ENCODE results near the gene EEF1G. TPM values are rescaled to one million over a fixed set of nuclear protein-coding genes. Genes with fewer than 3 reads are reported as not detected.
A peak's percentile ranks its signal among the peaks of the same experiment; 100 is the strongest.

Gene EEF1G
- total RNA-seq, 1 experiment from 2014 or later, result 1,667 TPM

GRCh38 chr11:62615521-62615920 is 41.8 kb upstream of the EEF1G start (continued):
- TF ChIP-seq ZNF532 (CRISPR knock-in tag; IDR thresholded peaks at IDR 0.05; ENCODE audit: borderline replicate concordance), result no peak
- TF ChIP-seq ESRRA (CRISPR knock-in tag; IDR thresholded peaks at IDR 0.05; ENCODE audit: borderline replicate concordance), result no peak
- TF ChIP-seq MLX (CRISPR knock-in tag; IDR thresholded peaks at IDR 0.05), result no peak
- no peak for TF ChIP-seq SP1 (CRISPR knock-in tag; conservative IDR thresholded peaks at IDR 0.05)
- no peak for TF ChIP-seq CDX4 (CRISPR knock-in tag; IDR thresholded peaks at IDR 0.05; ENCODE audit: borderline replicate concordance)

GRCh38 chr11:62614275-62614674 is 40.6 kb upstream of the EEF1G start:
- H3K27me3 Mint-ChIP-seq (ENCODE audit: low read depth), result peaks cover 9% of the 10 kb centered on the region; the same call in 1 of the 2 replicates
- H3K27ac Mint-ChIP-seq, result peak overlapping the region; percentile 41; the same call in 1 of the 2 replicates
- no peak for DNase-seq (ENCODE audit: low spot score)
- H3K36me3 Mint-ChIP-seq, result no peaks in the 10 kb centered on the region
- ATAC-seq, result no peak
- H3K9me3 Mint-ChIP-seq, result no peaks in the 10 kb centered on the region
- TF ChIP-seq CREM (CRISPR knock-in tag; IDR thresholded peaks at IDR 0.05) (no peak), NR2C2 (CRISPR knock-in tag; IDR thresholded peaks at IDR 0.05) (no peak), KAT7 (CRISPR knock-in tag; IDR thresholded peaks at IDR 0.05; ENCODE audit: borderline replicate concordance) (no peak), ERG (CRISPR knock-in tag; IDR thresholded peaks at IDR 0.05) (no peak), ZNF232 (CRISPR knock-in tag; IDR thresholded peaks at IDR 0.05) (no peak), CTCF (IDR thresholded peaks at IDR 0.05) (no peak), ELF4 (CRISPR knock-in tag; IDR thresholded peaks at IDR 0.05; ENCODE audit: low read depth) (no peak), OVOL2 (CRISPR knock-in tag; IDR thresholded peaks at IDR 0.05; ENCODE audit: borderline replicate concordance) (no peak), JUN (CRISPR knock-in tag; IDR thresholded peaks at IDR 0.05) (no peak), E2F5 (CRISPR knock-in tag; IDR thresholded peaks at IDR 0.05) (no peak), ZNF138 (CRISPR knock-in tag; conservative IDR thresholded peaks at IDR 0.05) (no peak), MXD4 (CRISPR knock-in tag; IDR thresholded peaks at IDR 0.05; ENCODE audit: borderline replicate concordance) (no peak), GTF2I (CRISPR knock-in tag; conservative IDR thresholded peaks at IDR 0.05) (no peak), E2F4 (CRISPR knock-in tag; IDR thresholded peaks at IDR 0.05; ENCODE audit: borderline replicate concordance, low read depth) (no peak), ZBTB21 (CRISPR knock-in tag; IDR thresholded peaks at IDR 0.05; ENCODE audit: borderline replicate concordance) (no peak), ZNF263 (CRISPR knock-in tag; IDR thresholded peaks at IDR 0.05; ENCODE audit: low read depth) (no peak)
- CTCF ChIA-PET, result interaction anchor here (1.1 kb wide), 1 partner anchor 23 kb away, joined by 5 read pairs; the partner anchor contains the start of gene TUT1
- H3K4me1 Mint-ChIP-seq, result peaks cover 24% of the 10 kb centered on the region
- no peak overlapping the region for H3K4me3 Mint-ChIP-seq
- POLR2A ChIA-PET, result no interaction called here

Data from WTC11 (cell line).